Testis (tissue), 3 donors: Measurements from ENCODE around the gene TMEM200C. TPM values are rescaled to one million over a fixed set of nuclear protein-coding genes. Genes with fewer than 3 reads are reported as not detected.

Experiments
- DNase-seq: peaks from one replicate; pipeline ENCODE4 v3.0.0-alpha.2; 2019
- H3K27ac ChIP-seq, 2 donors: fragments of 200-600 bp; sonication (generic); one replicate each; pipeline ENCODE4 v1.5.1; 2019
- H3K27me3 ChIP-seq: fragments of 200-600 bp; sonication (generic); one replicate; pipeline ENCODE4 v1.5.1; 2019
- H3K36me3 ChIP-seq: fragments of 200-600 bp; sonication (generic); one replicate; pipeline ENCODE4 v1.5.1; 2017; ENCODE audit warnings: low read depth; ENCODE audit errors: missing control alignments
- H3K4me1 ChIP-seq: fragments of 200-600 bp; sonication (generic); one replicate; pipeline ENCODE4 v1.5.1; 2019
- H3K4me3 ChIP-seq, 2 donors: fragments of 200-600 bp; sonication (generic); one replicate each; pipeline ENCODE4 v1.5.1; 2017 to 2019
- H3K9me3 ChIP-seq: fragments of 200-600 bp; sonication (generic); one replicate; pipeline ENCODE4 v1.5.1; 2017
- POLR2A ChIP-seq: fragments of 450-650 bp; IDR thresholded peaks from one replicate; pipeline ENCODE4 v1.6.1; 2017; ENCODE audit warnings: antibody characterized with exemption, mild to moderate bottlenecking, moderate library complexity
- WGBS, 2 donors: methylation state at CpG; one replicate each; pipeline ENCODE4 v1.1.5; 2018; 5-methylcytosine and 5-hydroxymethylcytosine counted together
- intact Hi-C: fragments of 100-400 bp; cut with DNase I; formaldehyde crosslinking; loops from one replicate; pipeline ENCODE4 v1.15.1; 2023; ENCODE audit warnings: low total_unique reads
- polyA plus RNA-seq: library from polyadenylated mRNA; stranded (reverse); fragments of 350-450 nt; fragmentation: Illumina TruSeq; extraction: RNeasy Lipid Tissue Mini Kit (QIAGEN cat#74804); gene quantifications from one replicate; pipeline ENCODE4 v1.2.3, GENCODE V29; 2014; ENCODE audit warnings: low read depth, low replicate concordance; ENCODE audit not compliant: insufficient read depth
- total RNA-seq, 2 donors: library from RNA; depleted of rRNA; stranded (reverse); fragments of >200 nt; gene quantifications; one replicate each; pipeline ENCODE4 v1.2.3, GENCODE V29; 2016
- TF ChIP-seq, protein P1 (sequence below), 3 experiments: fragments of 450-650 bp in 2 of 3; fragments of 200-600 bp in 1 of 3; sonication (generic) in 1 of 3; IDR thresholded peaks; one replicate each; pipeline ENCODE4 v1.5.1; 2016 to 2019; ENCODE audit warnings: antibody characterized with exemption in 3 of 3, mild to moderate bottlenecking in 2 of 3, moderate library complexity in 1 of 3

TMEM200C gene
- total and polyA plus RNA-seq, 3 donors from 2014 or later, result 0.92 to 3.3 (median 3.3) TPM

DNA sequence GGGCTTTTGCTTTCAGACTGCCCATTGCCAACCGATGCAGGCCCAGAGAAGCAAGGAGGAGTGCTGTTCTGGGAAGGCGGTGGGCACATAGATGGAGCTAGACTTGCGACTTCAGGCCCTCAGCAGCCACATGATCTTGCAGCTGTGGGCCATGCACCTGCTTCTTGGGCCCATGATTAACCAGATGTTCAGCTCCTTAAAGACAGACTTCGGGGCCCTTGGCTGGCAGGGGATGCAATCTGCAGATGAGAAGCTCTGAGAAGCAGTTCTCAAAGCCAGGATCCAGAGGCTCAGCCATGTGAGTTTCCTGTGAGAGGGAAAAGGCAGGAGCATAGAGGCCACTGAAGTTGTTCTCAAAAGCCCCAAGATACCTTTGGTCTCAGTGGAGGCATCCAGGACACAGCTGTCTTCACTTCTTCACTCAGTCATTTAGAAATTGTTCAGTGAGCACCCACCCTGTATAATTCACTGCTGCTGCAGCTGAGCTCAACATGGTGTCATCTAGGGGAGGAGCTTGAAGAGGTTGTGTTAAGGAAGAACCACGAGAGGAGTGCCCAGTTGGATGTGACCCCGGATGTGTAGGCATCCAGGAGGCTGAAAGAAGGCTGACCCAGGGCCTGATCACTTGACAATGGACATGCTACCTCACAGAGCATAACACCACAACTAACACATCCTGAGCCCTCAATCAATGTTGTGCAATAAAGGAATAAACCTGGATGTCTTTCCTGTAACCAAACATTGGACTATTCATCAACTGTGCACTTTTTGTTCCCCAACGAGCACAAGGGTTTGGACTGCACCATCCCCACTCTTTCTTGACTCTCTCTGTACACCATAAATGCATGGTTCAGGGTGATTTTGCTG, 44.7 kb upstream of the TMEM200C start:
- no peak for DNase-seq
- H3K27ac ChIP-seq, result no peak overlapping the region
- intact Hi-C loops, result no loop called here
- no peaks in the 10 kb centered on the region for H3K9me3 ChIP-seq
- no peaks in the 10 kb centered on the region for H3K27me3 ChIP-seq
- H3K4me1 ChIP-seq, result no peaks in the 10 kb centered on the region
- H3K36me3 ChIP-seq, result no peaks in the 10 kb centered on the region
- WGBS, 2 donors, result 86 to 91% methylated on average over 5 to 7 of the region's 7 CpGs
- H3K4me3 ChIP-seq, result no peak overlapping the region
- TF ChIP-seq, protein P1, sequence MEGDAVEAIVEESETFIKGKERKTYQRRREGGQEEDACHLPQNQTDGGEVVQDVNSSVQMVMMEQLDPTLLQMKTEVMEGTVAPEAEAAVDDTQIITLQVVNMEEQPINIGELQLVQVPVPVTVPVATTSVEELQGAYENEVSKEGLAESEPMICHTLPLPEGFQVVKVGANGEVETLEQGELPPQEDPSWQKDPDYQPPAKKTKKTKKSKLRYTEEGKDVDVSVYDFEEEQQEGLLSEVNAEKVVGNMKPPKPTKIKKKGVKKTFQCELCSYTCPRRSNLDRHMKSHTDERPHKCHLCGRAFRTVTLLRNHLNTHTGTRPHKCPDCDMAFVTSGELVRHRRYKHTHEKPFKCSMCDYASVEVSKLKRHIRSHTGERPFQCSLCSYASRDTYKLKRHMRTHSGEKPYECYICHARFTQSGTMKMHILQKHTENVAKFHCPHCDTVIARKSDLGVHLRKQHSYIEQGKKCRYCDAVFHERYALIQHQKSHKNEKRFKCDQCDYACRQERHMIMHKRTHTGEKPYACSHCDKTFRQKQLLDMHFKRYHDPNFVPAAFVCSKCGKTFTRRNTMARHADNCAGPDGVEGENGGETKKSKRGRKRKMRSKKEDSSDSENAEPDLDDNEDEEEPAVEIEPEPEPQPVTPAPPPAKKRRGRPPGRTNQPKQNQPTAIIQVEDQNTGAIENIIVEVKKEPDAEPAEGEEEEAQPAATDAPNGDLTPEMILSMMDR (IDR thresholded peaks at IDR 0.05), result no peak
- no peak for TF ChIP-seq POLR2A

DNA sequence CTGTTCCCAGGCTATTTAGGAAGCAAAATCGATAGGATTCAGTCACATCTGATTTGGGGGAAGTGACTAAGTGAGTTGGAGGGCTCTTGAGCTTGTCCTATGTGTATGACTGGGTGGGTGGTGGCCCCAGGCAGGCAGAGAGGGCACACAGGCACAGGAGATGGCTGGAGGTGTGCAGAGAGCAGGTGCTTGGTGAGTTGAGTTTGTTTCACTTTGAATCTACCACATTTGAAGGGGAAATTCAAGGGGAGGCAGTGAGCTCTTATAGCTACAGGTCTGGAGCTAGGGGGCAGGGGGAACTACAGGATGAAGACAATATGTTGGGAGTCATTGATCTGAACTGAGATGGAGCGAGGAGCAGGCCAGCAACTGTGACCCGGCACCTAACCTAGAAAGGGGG, 42.5 kb upstream of the TMEM200C start:
- H3K36me3 ChIP-seq, result no peaks in the 10 kb centered on the region
- DNase-seq, result no peak
- H3K4me1 ChIP-seq, result no peaks in the 10 kb centered on the region
- TF ChIP-seq POLR2A, result no peak
- TF ChIP-seq, protein P1 (IDR thresholded peaks at IDR 0.05), result no peak
- intact Hi-C loops, result no loop called here
- 83 to 89% methylated on average over 3 of the region's 3 CpGs for WGBS, 2 donors
- H3K27me3 ChIP-seq, result no peaks in the 10 kb centered on the region
- H3K4me3 ChIP-seq, result no peak overlapping the region
- H3K27ac ChIP-seq, result no peak overlapping the region
- H3K9me3 ChIP-seq, result no peaks in the 10 kb centered on the region

DNA sequence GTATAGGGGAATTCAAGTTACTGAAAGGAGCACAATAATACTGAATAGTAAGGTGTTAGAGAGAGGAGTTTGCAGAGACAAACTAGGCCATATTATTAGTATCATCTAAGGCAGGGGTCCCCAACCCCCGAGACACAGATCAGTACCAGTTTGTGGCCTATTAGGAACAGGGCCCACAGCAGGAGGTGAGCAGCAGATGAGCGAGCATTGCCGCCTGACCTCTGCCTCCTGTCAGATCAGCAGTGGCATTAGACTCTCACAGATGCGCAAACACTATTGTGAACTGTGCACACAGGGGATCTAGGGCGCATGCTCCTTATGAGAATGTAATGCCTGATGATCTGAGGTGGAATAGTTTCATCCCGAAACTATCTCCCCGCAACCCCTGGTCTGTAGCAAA, 41.8 kb upstream of the TMEM200C start:
- TF ChIP-seq, protein P1 (IDR thresholded peaks at IDR 0.05), result no peak
- no peak for TF ChIP-seq POLR2A
- H3K4me3 ChIP-seq, result no peak overlapping the region
- DNase-seq, result no peak
- no peaks in the 10 kb centered on the region for H3K9me3 ChIP-seq
- no peaks in the 10 kb centered on the region for H3K36me3 ChIP-seq
- no peaks in the 10 kb centered on the region for H3K27me3 ChIP-seq
- no peaks in the 10 kb centered on the region for H3K4me1 ChIP-seq
- H3K27ac ChIP-seq, result no peak overlapping the region
- WGBS, 2 donors, result 91 to 93% methylated on average over 7 of the region's 7 CpGs
- intact Hi-C loops, result no loop called here

DNA sequence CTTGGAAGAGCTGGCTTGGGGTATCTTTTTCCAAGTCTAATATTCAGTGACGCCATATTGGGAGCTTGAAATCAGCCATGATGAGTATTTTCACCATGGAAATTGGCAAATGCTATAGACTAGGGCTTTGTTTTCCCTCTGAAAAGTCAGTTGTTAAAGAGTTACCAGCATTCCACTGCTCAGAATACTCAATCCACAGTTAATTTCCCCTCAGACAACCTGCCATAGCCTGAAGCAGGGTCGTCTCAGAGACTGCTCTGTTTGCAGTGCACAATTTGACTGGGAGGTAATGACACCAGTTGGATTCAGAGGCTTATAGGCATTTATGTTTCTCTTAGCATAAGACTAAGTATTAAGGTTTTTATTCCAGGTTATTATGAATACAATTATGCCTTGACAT, 35.5 kb upstream of the TMEM200C start:
- intact Hi-C loops, result no loop called here
- Histone ChIP-seq H3K27me3 (no peaks in the 10 kb centered on the region), H3K4me1 (no peaks in the 10 kb centered on the region), H3K9me3 (no peaks in the 10 kb centered on the region), H3K27ac (no peak overlapping the region), H3K36me3 (no peaks in the 10 kb centered on the region), H3K4me3 (no peak overlapping the region)
- WGBS, 2 donors, result 68% methylated on average over 2 of the region's 2 CpGs
- DNase-seq, result no peak
- TF ChIP-seq, protein P1 (IDR thresholded peaks at IDR 0.05), result no peak
- TF ChIP-seq POLR2A, result no peak
